HepG2 (cell line): ENCODE data around the gene SLC16A3. TPM values are rescaled to one million over a fixed set of nuclear protein-coding genes. Genes with fewer than 3 reads are reported as not detected.

ENCODE experiments used
- ARID2 ChIP-seq: sonication (generic); formaldehyde crosslinking; IDR thresholded peaks from 2 replicates; pipeline ENCODE4 v1.8.1; 2022; ENCODE audit warnings: mild to moderate bottlenecking, missing genetic modification reagents, borderline replicate concordance
- PHF5A ChIP-seq: IDR thresholded peaks from one replicate; pipeline ENCODE4 v1.6.1; 2018; ENCODE audit warnings: low read depth, missing genetic modification reagents; ENCODE audit not compliant: unreplicated experiment
- POLR2G ChIP-seq: fragments of 200-400 bp; formaldehyde crosslinking; IDR thresholded peaks from 2 replicates; pipeline ENCODE4 v1.6.1; 2018; ENCODE audit warnings: mild to moderate bottlenecking, low read depth, low read length, moderate library complexity
- RAD21 ChIP-seq: fragments of 450-650 bp; formaldehyde crosslinking; IDR thresholded peaks from 2 replicates; pipeline ENCODE4 v1.5.0; 2020; ENCODE audit warnings: mild to moderate bottlenecking
- RARA ChIP-seq: IDR thresholded peaks from 2 replicates; pipeline ENCODE4 v1.6.1; 2016; ENCODE audit warnings: missing genetic modification reagents, missing compliant biosample characterization
- RELA ChIP-seq: sonication (generic); formaldehyde crosslinking; IDR thresholded peaks from 2 replicates; pipeline ENCODE4 v1.4.0; 2020; ENCODE audit warnings: missing genetic modification reagents
- ZFAT ChIP-seq: sonication (generic); formaldehyde crosslinking; conservative IDR thresholded peaks from 2 replicates; pipeline ENCODE4 v1.8.1; 2023; ENCODE audit warnings: missing genetic modification reagents, inconsistent platforms
- ZNF224 ChIP-seq: sonication (generic); formaldehyde crosslinking; IDR thresholded peaks from 2 replicates; pipeline ENCODE4 v1.5.0; 2020; ENCODE audit warnings: mild to moderate bottlenecking, missing genetic modification reagents
- ZNF781 ChIP-seq: sonication (generic); formaldehyde crosslinking; IDR thresholded peaks from 2 replicates; pipeline ENCODE4 v1.5.1; 2020; ENCODE audit warnings: borderline replicate concordance, mild to moderate bottlenecking, missing genetic modification reagents; ENCODE audit errors: not compliant biosample characterization
- polyA plus RNA-seq, 8 experiments: library from polyadenylated mRNA; depleted of rRNA in 3 of 8; stranded (reverse) in 7 of 8; unstranded in 1 of 8; fragments of >200 nt; fragmentation: Illumina TruSeq in 4 of 8; extraction: Trizol in 4 of 8; gene quantifications; 2 replicates each; pipeline versions ENCODE4 v1.2.1 to v1.2.3, GENCODE V29; 2011 to 2016; ENCODE audit warnings: low read depth in 4 of 8, missing spikeins in 1 of 8, mixed read lengths in 1 of 8; ENCODE audit not compliant: insufficient read depth in 1 of 8
- total RNA-seq, 5 experiments: library from RNA; depleted of rRNA; stranded (reverse); fragments of >200 nt; fragmentation: Illumina TruSeq; extraction: Trizol; gene quantifications; 2 replicates each; pipeline ENCODE4 v1.2.3, GENCODE V29; 2016; ENCODE audit warnings: low read depth in 1 of 5
- TF ChIP-seq, protein P1 (sequence below): sonication (generic); formaldehyde crosslinking; IDR thresholded peaks from 2 replicates; pipeline ENCODE4 v1.9.0; 2021; ENCODE audit warnings: missing genetic modification reagents, borderline replicate concordance
- TF ChIP-seq, protein P2 (sequence below): sonication (generic); formaldehyde crosslinking; IDR thresholded peaks from 2 replicates; pipeline ENCODE4 v1.9.0; 2021; ENCODE audit warnings: missing genetic modification reagents, mild to moderate bottlenecking, borderline replicate concordance
- TF ChIP-seq, protein P3 (sequence below): sonication (generic); formaldehyde crosslinking; IDR thresholded peaks from 2 replicates; pipeline ENCODE4 v1.5.0; 2020; ENCODE audit warnings: missing genetic modification reagents
- TF ChIP-seq, protein P4 (sequence below): sonication (generic); formaldehyde crosslinking; IDR thresholded peaks from 2 replicates; pipeline ENCODE4 v1.8.1; 2023; ENCODE audit warnings: mild to moderate bottlenecking, moderate library complexity, missing genetic modification reagents
- TF ChIP-seq, protein P5 (sequence below): sonication (generic); formaldehyde crosslinking; IDR thresholded peaks from 2 replicates; pipeline ENCODE4 v1.5.0; 2020; ENCODE audit warnings: mild to moderate bottlenecking, missing genetic modification reagents, borderline replicate concordance

The SLC16A3 gene
- total and polyA plus RNA-seq, 2 of the 13 experiments (the other 11 are each of a cell fraction or from before 2014, with no cell fraction given), result 242 to 349 TPM

DNA sequence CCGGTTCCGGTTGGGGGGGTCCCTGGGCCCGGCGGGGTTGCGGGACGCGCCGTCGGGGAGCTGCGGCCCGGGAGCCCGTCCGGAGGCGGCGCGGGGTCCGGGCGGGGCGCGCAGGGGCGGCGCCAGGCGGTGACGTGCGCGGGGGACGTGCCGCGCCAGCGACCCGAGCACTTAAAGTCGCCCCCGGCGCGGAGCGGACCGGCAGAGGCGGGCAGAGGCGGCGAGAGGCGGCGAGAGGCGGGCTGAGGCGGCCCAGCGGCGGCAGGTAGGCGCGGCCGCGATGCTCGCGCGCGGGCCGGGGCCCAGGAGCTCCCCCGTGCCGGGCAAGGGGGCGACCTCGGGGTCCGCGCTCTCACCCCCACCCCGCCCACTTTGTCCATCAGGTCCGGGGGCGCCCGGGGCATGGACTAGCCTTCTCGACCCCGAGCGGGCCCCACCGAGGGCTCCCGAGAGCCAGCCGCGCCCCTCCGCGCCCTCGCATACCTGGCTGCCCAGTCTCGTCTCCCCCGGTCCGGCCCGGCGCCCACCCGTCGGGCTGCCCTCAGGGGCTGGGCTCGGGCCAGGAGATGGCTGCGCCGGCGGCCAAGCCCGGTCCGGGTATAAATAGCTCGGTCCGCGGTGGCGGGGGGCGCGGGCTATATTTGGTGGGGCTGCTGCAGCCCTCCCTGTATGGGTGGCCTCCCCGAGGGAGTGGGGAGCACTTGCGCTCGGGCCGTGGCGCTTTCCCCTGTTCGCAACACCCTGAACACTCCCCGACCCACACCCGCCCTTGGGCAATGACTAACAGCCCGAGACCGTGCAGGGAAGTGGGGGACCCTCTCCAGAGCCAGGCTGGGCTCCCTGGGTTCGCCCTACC is at the start of gene SLC16A3 (continued):
- TF ChIP-seq ZFAT (no peak), ARID2 (CRISPR knock-in tag) (no peak), RAD21 (CRISPR knock-in tag) (peak; percentile 81), RARA (no peak; the same call in 1 of the 2 replicates), ZNF224 (CRISPR knock-in tag) (no peak), POLR2G (peak; percentile 87), PHF5A (CRISPR knock-in tag) (no peak), ZNF781 (CRISPR knock-in tag) (no peak), RELA (CRISPR knock-in tag) (peak; percentile 46; the same call in 1 of the 2 replicates)
- TF ChIP-seq, protein P1, sequence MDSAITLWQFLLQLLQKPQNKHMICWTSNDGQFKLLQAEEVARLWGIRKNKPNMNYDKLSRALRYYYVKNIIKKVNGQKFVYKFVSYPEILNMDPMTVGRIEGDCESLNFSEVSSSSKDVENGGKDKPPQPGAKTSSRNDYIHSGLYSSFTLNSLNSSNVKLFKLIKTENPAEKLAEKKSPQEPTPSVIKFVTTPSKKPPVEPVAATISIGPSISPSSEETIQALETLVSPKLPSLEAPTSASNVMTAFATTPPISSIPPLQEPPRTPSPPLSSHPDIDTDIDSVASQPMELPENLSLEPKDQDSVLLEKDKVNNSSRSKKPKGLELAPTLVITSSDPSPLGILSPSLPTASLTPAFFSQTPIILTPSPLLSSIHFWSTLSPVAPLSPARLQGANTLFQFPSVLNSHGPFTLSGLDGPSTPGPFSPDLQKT, result no peak
- TF ChIP-seq, protein P2, sequence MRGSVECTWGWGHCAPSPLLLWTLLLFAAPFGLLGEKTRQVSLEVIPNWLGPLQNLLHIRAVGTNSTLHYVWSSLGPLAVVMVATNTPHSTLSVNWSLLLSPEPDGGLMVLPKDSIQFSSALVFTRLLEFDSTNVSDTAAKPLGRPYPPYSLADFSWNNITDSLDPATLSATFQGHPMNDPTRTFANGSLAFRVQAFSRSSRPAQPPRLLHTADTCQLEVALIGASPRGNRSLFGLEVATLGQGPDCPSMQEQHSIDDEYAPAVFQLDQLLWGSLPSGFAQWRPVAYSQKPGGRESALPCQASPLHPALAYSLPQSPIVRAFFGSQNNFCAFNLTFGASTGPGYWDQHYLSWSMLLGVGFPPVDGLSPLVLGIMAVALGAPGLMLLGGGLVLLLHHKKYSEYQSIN (CRISPR knock-in tag), result no peak
- TF ChIP-seq, protein P3, sequence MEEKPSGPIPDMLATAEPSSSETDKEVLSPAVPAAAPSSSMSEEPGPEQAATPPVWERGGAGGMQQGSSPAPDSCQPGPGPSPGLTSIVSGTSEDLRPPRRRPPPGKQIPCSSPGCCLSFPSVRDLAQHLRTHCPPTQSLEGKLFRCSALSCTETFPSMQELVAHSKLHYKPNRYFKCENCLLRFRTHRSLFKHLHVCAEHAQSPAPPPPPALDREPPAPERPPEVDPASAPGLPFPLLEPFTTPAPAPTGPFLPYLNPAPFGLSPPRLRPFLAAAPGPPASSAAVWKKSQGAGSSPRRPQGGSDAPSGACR (CRISPR knock-in tag), result 0 out of 2 replicates have a peak, but pooled peaks have one; percentile 25
- TF ChIP-seq, protein P4, sequence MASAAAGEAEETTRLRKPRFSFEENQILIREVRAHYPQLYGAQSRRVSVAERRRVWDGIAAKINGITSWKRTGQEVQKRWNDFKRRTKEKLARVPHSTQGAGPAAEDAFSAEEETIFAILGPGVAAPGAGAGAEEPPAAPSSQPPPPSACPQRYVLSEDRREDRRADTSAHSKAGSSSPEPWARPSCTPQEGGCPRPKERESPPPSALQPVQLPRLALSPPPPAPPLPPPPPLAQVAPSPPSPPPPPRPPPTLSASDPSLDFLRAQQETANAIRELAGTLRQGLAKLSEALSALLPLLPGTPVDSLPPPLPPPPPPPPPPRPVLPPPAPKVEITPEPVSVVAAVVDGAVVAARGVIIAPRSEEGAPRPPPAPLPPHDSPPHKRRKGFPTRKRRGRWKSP (CRISPR knock-in tag), result no peak
- TF ChIP-seq, protein P5, sequence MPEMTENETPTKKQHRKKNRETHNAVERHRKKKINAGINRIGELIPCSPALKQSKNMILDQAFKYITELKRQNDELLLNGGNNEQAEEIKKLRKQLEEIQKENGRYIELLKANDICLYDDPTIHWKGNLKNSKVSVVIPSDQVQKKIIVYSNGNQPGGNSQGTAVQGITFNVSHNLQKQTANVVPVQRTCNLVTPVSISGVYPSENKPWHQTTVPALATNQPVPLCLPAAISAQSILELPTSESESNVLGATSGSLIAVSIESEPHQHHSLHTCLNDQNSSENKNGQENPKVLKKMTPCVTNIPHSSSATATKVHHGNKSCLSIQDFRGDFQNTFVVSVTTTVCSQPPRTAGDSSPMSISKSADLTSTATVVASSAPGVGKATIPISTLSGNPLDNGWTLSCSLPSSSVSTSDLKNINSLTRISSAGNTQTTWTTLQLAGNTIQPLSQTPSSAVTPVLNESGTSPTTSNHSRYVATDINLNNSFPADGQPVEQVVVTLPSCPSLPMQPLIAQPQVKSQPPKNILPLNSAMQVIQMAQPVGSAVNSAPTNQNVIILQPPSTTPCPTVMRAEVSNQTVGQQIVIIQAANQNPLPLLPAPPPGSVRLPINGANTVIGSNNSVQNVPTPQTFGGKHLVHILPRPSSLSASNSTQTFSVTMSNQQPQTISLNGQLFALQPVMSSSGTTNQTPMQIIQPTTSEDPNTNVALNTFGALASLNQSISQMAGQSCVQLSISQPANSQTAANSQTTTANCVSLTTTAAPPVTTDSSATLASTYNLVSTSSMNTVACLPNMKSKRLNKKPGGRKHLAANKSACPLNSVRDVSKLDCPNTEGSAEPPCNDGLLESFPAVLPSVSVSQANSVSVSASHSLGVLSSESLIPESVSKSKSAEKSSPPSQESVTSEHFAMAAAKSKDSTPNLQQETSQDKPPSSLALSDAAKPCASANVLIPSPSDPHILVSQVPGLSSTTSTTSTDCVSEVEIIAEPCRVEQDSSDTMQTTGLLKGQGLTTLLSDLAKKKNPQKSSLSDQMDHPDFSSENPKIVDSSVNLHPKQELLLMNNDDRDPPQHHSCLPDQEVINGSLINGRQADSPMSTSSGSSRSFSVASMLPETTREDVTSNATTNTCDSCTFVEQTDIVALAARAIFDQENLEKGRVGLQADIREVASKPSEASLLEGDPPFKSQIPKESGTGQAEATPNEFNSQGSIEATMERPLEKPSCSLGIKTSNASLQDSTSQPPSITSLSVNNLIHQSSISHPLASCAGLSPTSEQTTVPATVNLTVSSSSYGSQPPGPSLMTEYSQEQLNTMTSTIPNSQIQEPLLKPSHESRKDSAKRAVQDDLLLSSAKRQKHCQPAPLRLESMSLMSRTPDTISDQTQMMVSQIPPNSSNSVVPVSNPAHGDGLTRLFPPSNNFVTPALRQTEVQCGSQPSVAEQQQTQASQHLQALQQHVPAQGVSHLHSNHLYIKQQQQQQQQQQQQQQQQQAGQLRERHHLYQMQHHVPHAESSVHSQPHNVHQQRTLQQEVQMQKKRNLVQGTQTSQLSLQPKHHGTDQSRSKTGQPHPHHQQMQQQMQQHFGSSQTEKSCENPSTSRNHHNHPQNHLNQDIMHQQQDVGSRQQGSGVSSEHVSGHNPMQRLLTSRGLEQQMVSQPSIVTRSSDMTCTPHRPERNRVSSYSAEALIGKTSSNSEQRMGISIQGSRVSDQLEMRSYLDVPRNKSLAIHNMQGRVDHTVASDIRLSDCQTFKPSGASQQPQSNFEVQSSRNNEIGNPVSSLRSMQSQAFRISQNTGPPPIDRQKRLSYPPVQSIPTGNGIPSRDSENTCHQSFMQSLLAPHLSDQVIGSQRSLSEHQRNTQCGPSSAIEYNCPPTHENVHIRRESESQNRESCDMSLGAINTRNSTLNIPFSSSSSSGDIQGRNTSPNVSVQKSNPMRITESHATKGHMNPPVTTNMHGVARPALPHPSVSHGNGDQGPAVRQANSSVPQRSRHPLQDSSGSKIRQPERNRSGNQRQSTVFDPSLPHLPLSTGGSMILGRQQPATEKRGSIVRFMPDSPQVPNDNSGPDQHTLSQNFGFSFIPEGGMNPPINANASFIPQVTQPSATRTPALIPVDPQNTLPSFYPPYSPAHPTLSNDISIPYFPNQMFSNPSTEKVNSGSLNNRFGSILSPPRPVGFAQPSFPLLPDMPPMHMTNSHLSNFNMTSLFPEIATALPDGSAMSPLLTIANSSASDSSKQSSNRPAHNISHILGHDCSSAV (CRISPR knock-in tag), result no peak
